Measurements from ENCODE around the gene M1AP.

The M1AP gene

GRCh38 chr2:74566754-74567085 lies 81.4 kb downstream of the M1AP start:
- Histone ChIP-seq H3K27me3 (ENCODE audit: control insufficient read depth, low read length) (peaks cover 8% of the 10 kb centered on the region; the same call in 1 of the 2 replicates), H4K20me1 (ENCODE audit: control insufficient read depth, insufficient read depth, low read depth, low read length) (no peaks in the 10 kb centered on the region), H3K9me2 (replicated peaks; ENCODE audit: control insufficient read depth, low read length) (no peaks in the 10 kb centered on the region), H3K4me3 (ENCODE audit: low read length) (no peak overlapping the region), H3K36me3 (ENCODE audit: control insufficient read depth, low read length) (no peaks in the 10 kb centered on the region), H3K4me2 (ENCODE audit: low read length) (no peak overlapping the region), H3K9me3 (ENCODE audit: control insufficient read depth, insufficient read depth, low read length) (no peaks in the 10 kb centered on the region), H3K27ac (ENCODE audit: low read depth, low read length) (no peak overlapping the region), H3K4me1 (ENCODE audit: control insufficient read depth, low read length) (peaks cover 13% of the 10 kb centered on the region), H3F3A (ENCODE audit: control insufficient read depth, insufficient read depth) (no peaks in the 10 kb centered on the region), H3K79me2 (ENCODE audit: control insufficient read depth, low read length) (no peaks in the 10 kb centered on the region)
- TF ChIP-seq CTCF (IDR thresholded peaks at IDR 0.05; ENCODE audit: low read depth, low read length, poor library complexity, severe bottlenecking) (no peak), EZH2phosphoT487 (IDR thresholded peaks at IDR 0.05; ENCODE audit: borderline replicate concordance, low read length) (no peak)

DNA sequence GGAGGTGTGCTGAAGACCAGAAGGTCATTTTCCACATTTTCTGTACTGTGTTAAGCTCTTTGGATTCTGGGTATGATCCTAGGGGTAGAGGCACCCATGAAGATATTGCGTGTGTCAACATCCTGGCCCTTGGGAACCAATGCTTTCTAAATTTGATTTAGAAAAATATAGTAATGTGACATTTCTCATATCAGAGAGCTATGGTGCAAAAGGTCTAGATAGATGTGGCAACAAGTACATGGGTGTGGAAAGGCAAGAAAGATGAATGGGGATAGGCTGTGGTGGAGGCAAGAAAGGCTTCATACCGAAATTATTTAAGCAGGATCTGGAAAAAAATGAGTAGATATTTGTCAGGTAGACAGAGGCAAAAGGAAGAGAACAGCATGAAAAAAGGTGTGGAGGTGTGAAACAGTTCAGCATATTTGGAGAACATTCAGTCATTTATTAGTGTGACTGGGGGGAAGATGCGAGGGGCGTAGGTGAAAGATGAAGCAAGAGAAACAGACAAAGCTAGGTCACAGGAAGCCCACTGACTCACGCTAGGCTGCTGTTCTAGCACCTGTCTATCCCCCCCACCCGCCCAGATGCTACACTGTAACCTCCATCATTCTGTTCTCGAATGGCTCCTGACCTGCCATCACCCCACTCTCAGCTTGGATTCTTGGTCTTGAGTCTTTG lies 81.9 kb downstream of the M1AP start:
- Histone ChIP-seq H3K36me3 (ENCODE audit: control insufficient read depth, low read length) (no peaks in the 10 kb centered on the region), H3K4me1 (ENCODE audit: control insufficient read depth, low read length) (peaks cover 8% of the 10 kb centered on the region), H3K27ac (ENCODE audit: low read depth, low read length) (no peak overlapping the region)

GRCh38 chr2:74564222-74564621 lies 83.9 kb downstream of the M1AP start:
- no peaks in the 10 kb centered on the region for H4K20me1 ChIP-seq (ENCODE audit: control insufficient read depth, insufficient read depth, low read depth, low read length)
- no peak overlapping the region for H3K4me3 ChIP-seq (ENCODE audit: low read length)
- no peaks in the 10 kb centered on the region for H3K79me2 ChIP-seq (ENCODE audit: control insufficient read depth, low read length)
- H3K27ac ChIP-seq (ENCODE audit: low read depth, low read length): no peak overlapping the region
- peaks cover 21% of the 10 kb centered on the region for H3K27me3 ChIP-seq (ENCODE audit: control insufficient read depth, low read length)
- H3F3A ChIP-seq (ENCODE audit: control insufficient read depth, insufficient read depth): no peaks in the 10 kb centered on the region
- no peak overlapping the region for H3K4me2 ChIP-seq (ENCODE audit: low read length)
- no peaks in the 10 kb centered on the region for H3K4me1 ChIP-seq (ENCODE audit: control insufficient read depth, low read length)
- no peaks in the 10 kb centered on the region for H3K36me3 ChIP-seq (ENCODE audit: control insufficient read depth, low read length)
- H3K9me2 ChIP-seq (replicated peaks; ENCODE audit: control insufficient read depth, low read length): no peaks in the 10 kb centered on the region
- TF ChIP-seq EZH2phosphoT487 (IDR thresholded peaks at IDR 0.05; ENCODE audit: borderline replicate concordance, low read length): no peak
- no peak for TF ChIP-seq CTCF (IDR thresholded peaks at IDR 0.05; ENCODE audit: low read depth, low read length, poor library complexity, severe bottlenecking)
- H3K9me3 ChIP-seq (ENCODE audit: control insufficient read depth, insufficient read depth, low read length): no peaks in the 10 kb centered on the region

More for the DNA sequence above, 81.9 kb downstream of the M1AP start:
- H3K4me2 ChIP-seq (ENCODE audit: low read length): no peak overlapping the region
- H3K79me2 ChIP-seq (ENCODE audit: control insufficient read depth, low read length): no peaks in the 10 kb centered on the region
- H4K20me1 ChIP-seq (ENCODE audit: control insufficient read depth, insufficient read depth, low read depth, low read length): no peaks in the 10 kb centered on the region
- H3F3A ChIP-seq (ENCODE audit: control insufficient read depth, insufficient read depth): no peaks in the 10 kb centered on the region
- no peaks in the 10 kb centered on the region for H3K9me2 ChIP-seq (replicated peaks; ENCODE audit: control insufficient read depth, low read length)
- peaks cover 13% of the 10 kb centered on the region; the same call in 1 of the 2 replicates for H3K27me3 ChIP-seq (ENCODE audit: control insufficient read depth, low read length)
- TF ChIP-seq EZH2phosphoT487 (IDR thresholded peaks at IDR 0.05; ENCODE audit: borderline replicate concordance, low read length): no peak
- TF ChIP-seq CTCF (IDR thresholded peaks at IDR 0.05; ENCODE audit: low read depth, low read length, poor library complexity, severe bottlenecking): no peak
- no peaks in the 10 kb centered on the region for H3K9me3 ChIP-seq (ENCODE audit: control insufficient read depth, insufficient read depth, low read length)
- H3K4me3 ChIP-seq (ENCODE audit: low read length): no peak overlapping the region
